Measurements from ENCODE around the gene MFSD6.

DNA sequence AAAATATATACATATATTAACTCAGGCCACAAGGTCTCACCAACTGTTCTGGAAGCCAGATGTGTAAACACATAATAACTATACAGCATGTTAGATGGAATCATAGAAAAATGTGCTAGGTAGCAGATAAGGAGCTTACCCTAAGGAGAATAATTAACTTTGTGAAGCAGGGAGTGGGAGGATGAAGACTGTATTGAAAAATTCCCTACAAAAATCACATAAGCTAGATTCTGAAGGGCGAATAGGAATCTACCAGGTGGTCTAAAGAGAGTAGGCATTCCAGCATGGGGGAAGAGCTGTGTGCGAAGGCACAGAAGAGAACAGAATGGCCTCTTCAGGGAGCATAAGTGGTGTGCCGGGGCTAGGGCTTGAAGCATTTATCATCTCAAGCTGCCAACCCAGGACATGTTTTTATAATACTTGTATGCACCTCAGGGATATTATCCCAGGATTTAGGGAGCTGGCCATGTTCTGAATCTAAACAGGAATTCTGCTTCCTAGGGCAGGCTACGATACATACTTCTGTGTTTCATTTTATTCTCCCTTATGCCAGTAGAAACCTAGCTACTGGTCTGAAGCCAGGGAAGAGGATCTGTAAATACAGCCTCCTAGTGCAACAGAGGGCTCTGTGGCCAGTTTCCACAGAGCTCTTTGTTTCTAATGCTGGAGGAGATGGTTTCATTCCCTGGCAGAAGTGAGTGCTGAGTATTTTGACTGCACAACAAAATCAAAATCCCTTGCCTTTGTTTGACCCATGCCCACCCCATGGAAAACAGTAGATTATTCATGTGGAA is 69.7 kb downstream of the MFSD6 start:
- TF ChIP-seq, protein P1, sequence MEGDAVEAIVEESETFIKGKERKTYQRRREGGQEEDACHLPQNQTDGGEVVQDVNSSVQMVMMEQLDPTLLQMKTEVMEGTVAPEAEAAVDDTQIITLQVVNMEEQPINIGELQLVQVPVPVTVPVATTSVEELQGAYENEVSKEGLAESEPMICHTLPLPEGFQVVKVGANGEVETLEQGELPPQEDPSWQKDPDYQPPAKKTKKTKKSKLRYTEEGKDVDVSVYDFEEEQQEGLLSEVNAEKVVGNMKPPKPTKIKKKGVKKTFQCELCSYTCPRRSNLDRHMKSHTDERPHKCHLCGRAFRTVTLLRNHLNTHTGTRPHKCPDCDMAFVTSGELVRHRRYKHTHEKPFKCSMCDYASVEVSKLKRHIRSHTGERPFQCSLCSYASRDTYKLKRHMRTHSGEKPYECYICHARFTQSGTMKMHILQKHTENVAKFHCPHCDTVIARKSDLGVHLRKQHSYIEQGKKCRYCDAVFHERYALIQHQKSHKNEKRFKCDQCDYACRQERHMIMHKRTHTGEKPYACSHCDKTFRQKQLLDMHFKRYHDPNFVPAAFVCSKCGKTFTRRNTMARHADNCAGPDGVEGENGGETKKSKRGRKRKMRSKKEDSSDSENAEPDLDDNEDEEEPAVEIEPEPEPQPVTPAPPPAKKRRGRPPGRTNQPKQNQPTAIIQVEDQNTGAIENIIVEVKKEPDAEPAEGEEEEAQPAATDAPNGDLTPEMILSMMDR (IDR thresholded peaks at IDR 0.05), result no peak
- no peak for TF ChIP-seq EP300 (IDR thresholded peaks at IDR 0.05)

All from ovary (tissue), 3 donors.